ENCODE results near the gene FEM1A. TPM values are rescaled to one million over a fixed set of nuclear protein-coding genes. Genes with fewer than 3 reads are reported as not detected.

FEM1A gene
- total and polyA plus RNA-seq, 2 of the 8 experiments (the other 6 are each of a cell fraction or from before 2014, with no cell fraction given) = 6.7 to 16.1 TPM

- WGBS, 2 experiments (ENCODE audit: extremely low coverage in 1 of 2, insufficient coverage in 1 of 2, insufficient read length in 1 of 2, insufficient replicate concordance in 2 of 2, low coverage in 1 of 2, low lambda C conversion rate in 2 of 2, missing lambda C conversion rate in 1 of 2) = 73% methylated on average over 9 of the region's 9 CpGs; no CpG with 5 or more reads in 1 of the 2 experiments
- Histone ChIP-seq H2AFZ (ENCODE audit: low read length) (no peak overlapping the region), H3K9me3 (ENCODE audit: insufficient read depth in 2 of 2, low read depth in 1 of 2, low read length in 1 of 2) (peaks cover 0 to 2% of the 10 kb centered on the region in 2 experiments; a peak in 1 of 4 replicates), H2BK20ac (ENCODE audit: low read length) (no peak overlapping the region), H3K27me3 (replicated peaks in 1 of 4; ENCODE audit: control insufficient read depth in 3 of 4, extremely low read depth in 1 of 4, insufficient read depth in 3 of 4, low read length in 3 of 4) (0 out of 7 replicates have a peak, but pooled peaks cover 0 to 2% (median 0%) of the 10 kb centered on the region in 4 experiments), H3K36me3 (ENCODE audit: control insufficient read depth in 2 of 4, insufficient read depth in 4 of 4, low read length in 3 of 4) (no peaks in the 10 kb centered on the region), H3K14ac (ENCODE audit: insufficient read length) (no peak overlapping the region), H3K4me2 (ENCODE audit: insufficient read depth in 1 of 2, low read depth in 2 of 2, low read length in 2 of 2) (no peak overlapping the region), H2BK5ac (ENCODE audit: low read depth, low read length) (no peak overlapping the region), H3K23ac (ENCODE audit: insufficient read length) (no peak overlapping the region), H3K4ac (replicated peaks; ENCODE audit: insufficient read length, low read depth, low read length) (no peak overlapping the region), H3K4me1 (replicated peaks in 1 of 4; ENCODE audit: control insufficient read depth in 3 of 4, insufficient read depth in 4 of 4, low read length in 3 of 4) (peaks cover 0 to 3% (median 0%) of the 10 kb centered on the region in 4 experiments; a peak in 1 of 7 replicates), H3K4me3 (ENCODE audit: extremely low read depth in 1 of 4, insufficient read depth in 2 of 4, low read depth in 3 of 4, low read length in 4 of 4) (no peak overlapping the region), H4K20me1 (replicated peaks in 1 of 2; ENCODE audit: control insufficient read depth in 1 of 2, insufficient read depth in 2 of 2, low read length in 2 of 2) (peaks cover 3 to 4% of the 10 kb centered on the region in 2 experiments), H2BK12ac (ENCODE audit: low read depth, low read length) (no peak overlapping the region), H4K91ac (replicated peaks; ENCODE audit: insufficient read length, low read length) (no peak overlapping the region), H3K27ac (ENCODE audit: low read depth, low read length) (no peak overlapping the region), H2BK15ac (ENCODE audit: low read length) (no peak overlapping the region), H3K18ac (ENCODE audit: extremely low read depth, low read length) (no peak overlapping the region), H4K8ac (ENCODE audit: extremely low read depth, insufficient read depth, low read length) (no peak overlapping the region), H3K79me2 (ENCODE audit: control insufficient read depth in 1 of 2, insufficient read depth in 2 of 2, low read length in 2 of 2) (no peaks in the 10 kb centered on the region), H2AK5ac (ENCODE audit: low read depth, low read length) (no peak overlapping the region), H3K23me2 (ENCODE audit: low read depth, low read length) (no peaks in the 10 kb centered on the region), H4K5ac (ENCODE audit: insufficient read length, low read depth, low read length) (no peak overlapping the region), H3K9ac (replicated peaks in 1 of 4; ENCODE audit: extremely low read depth in 1 of 4, low read depth in 3 of 4, low read length in 3 of 4) (no peak overlapping the region), H3K79me1 (ENCODE audit: low read depth, low read length) (no peaks in the 10 kb centered on the region), H2BK120ac (replicated peaks; ENCODE audit: low read depth, low read length) (no peak overlapping the region), H3K56ac (replicated peaks; ENCODE audit: insufficient read length, low read depth, low read length) (no peak overlapping the region)
- ChIA-PET POLR2A (ENCODE audit: partially characterized antibody) (interaction anchor here (1.1 to 1.6 kb wide), 2 partner anchors 18 to 41 kb away, joined by 3 read pairs; no protein-coding TSS in a partner anchor), CTCF (ENCODE audit: partially characterized antibody) (interaction anchor here (0.9 to 2.2 kb wide), 4 partner anchors 10 to 40 kb away, joined by 3 to 15 read pairs (median 5); no protein-coding TSS in a partner anchor)
- TF ChIP-seq TAF7 (optimal IDR thresholded peaks at IDR 0.05; ENCODE audit: borderline replicate concordance, low read depth, low read length) = no peak
- no peak for TF ChIP-seq ATF2 (IDR thresholded peaks at IDR 0.05; ENCODE audit: low read length)
- TF ChIP-seq CEBPB (IDR thresholded peaks at IDR 0.05; ENCODE audit: low read depth, low read length) = no peak
- no peak for TF ChIP-seq RXRA (IDR thresholded peaks at IDR 0.05; ENCODE audit: insufficient read depth, low read depth, low read length)
- TF ChIP-seq SP2 (IDR thresholded peaks at IDR 0.05; ENCODE audit: low read length) = no peak
- TF ChIP-seq POLR2AphosphoS5 (IDR thresholded peaks at IDR 0.05; ENCODE audit: low read depth, low read length) = no peak
- DNase-seq (ENCODE audit: low read depth in 1 of 2, low spot score in 2 of 2) = no peak
- FAIRE-seq = no peak
These were observed 18.4 kb upstream of the FEM1A start for GRCh38 chr19:4773047-4773640.

Data from H1 (cell line).